Measurements from ENCODE around the gene ACTN4. TPM values are rescaled to one million over a fixed set of nuclear protein-coding genes. Genes with fewer than 3 reads are reported as not detected.

Gene ACTN4
- total and polyA plus RNA-seq, 10 of the 15 experiments (the other 5 are each of a cell fraction or from before 2014, with no cell fraction given), result 2.4 to 293 (median 72.5) TPM

GRCh38 chr19:38647966-38648768, 718 bp downstream of the ACTN4 start:
- 2% methylated on average over 17 of the region's 19 CpGs for WGBS (ENCODE audit: insufficient coverage, insufficient replicate concordance, low lambda C conversion rate, missing lambda C conversion rate)
- ATAC-seq (no peak; the same call in 2 of the 3 replicates), FAIRE-seq (no peak), DNase-seq (ENCODE audit: low read depth, low spot score) (no peak)
- Histone ChIP-seq H3K27ac (ENCODE audit: control insufficient read depth, insufficient read depth) (peak overlapping the region; percentile 79), H3K4me2 (ENCODE audit: control insufficient read depth, insufficient read depth) (peak overlapping the region; percentile 97), H3K27me3 (replicated peaks in 1 of 2; ENCODE audit: control insufficient read depth in 2 of 2, insufficient read depth in 2 of 2, low read length in 1 of 2) (no peaks in the 10 kb centered on the region), H3K79me2 (ENCODE audit: control insufficient read depth, insufficient read depth, low read length) (peaks cover 56% of the 10 kb centered on the region), H4K20me1 (ENCODE audit: control insufficient read depth, insufficient read depth) (no peaks in the 10 kb centered on the region; the same call in 1 of the 2 replicates), H3K9ac (ENCODE audit: control insufficient read depth, insufficient read depth, low read length) (peak overlapping the region; percentile 95), H3K4me1 (ENCODE audit: control insufficient read depth, insufficient read depth, low read length) (peaks cover 13% of the 10 kb centered on the region), H3K36me3 (ENCODE audit: control insufficient read depth in 2 of 2, insufficient read depth in 2 of 2, low read length in 1 of 2) (no peaks in the 10 kb centered on the region), H3K4me3 (peak overlapping the region; percentile 100), H3K9me3 (replicated peaks; ENCODE audit: control insufficient read depth, insufficient read depth, low read length) (no peaks in the 10 kb centered on the region), H2AFZ (ENCODE audit: control insufficient read depth, low read depth, low read length) (no peak overlapping the region; the same call in 1 of the 2 replicates)
- BruUV-seq (replicated peaks), result no TSS peak
- SMC1A ChIA-PET (ENCODE audit: uncharacterized antibody, unreplicated experiment), result interaction anchor here (0.8 to 2.1 kb wide), 12 partner anchors 10 to 282 kb away, joined by 3 to 10 read pairs (median 3); partner anchors contain the start of genes EIF3K, MAP4K1, MRPS12 and PSMD8
- POLR2A ChIA-PET, result interaction anchor here (0.7 to 2.8 kb wide), 15 partner anchors 9 to 245 kb away, joined by 3 to 26 read pairs (median 4); partner anchors contain the start of genes ECH1, EIF3K, FAM98C and MAP4K1
- CTCF ChIA-PET, result interaction anchor here (0.7 to 6.5 kb wide), 11 partner anchors 10 to 693 kb away, joined by 3 to 53 read pairs (median 4); partner anchors contain the start of genes FAM98C, MAP4K1, MRPS12 and SARS2
- RAD21 ChIA-PET (ENCODE audit: unreplicated experiment), result interaction anchor here (0.7 to 2.5 kb wide), 19 partner anchors 10 to 282 kb away, joined by 3 to 21 read pairs (median 4); partner anchors contain the start of genes ECH1, EIF3K, FAM98C and MAP4K1
- TF ChIP-seq CHD1 (IDR thresholded peaks at IDR 0.05; ENCODE audit: low read depth, low read length) (no peak), SMAD5 (IDR thresholded peaks at IDR 0.05; ENCODE audit: low read depth) (no peak), MTA2 (IDR thresholded peaks at IDR 0.05; ENCODE audit: low read depth) (0 out of 2 replicates have a peak, but pooled peaks have one; percentile 8), BHLHE40 (IDR thresholded peaks at IDR 0.05; ENCODE audit: borderline replicate concordance in 1 of 2, low read depth in 2 of 2, low read length in 1 of 2) (no peak), RELB (IDR thresholded peaks at IDR 0.05; ENCODE audit: low read depth) (0 out of 2 replicates have a peak, but pooled peaks have one; percentile 9), SREBF1 (IDR thresholded peaks at IDR 0.05; ENCODE audit: low read length) (no peak), IKZF2 (IDR thresholded peaks at IDR 0.05) (peak; percentile 34 to 61; a peak in 3 of 4 replicates), EZH2 (IDR thresholded peaks at IDR 0.05; ENCODE audit: borderline replicate concordance, control insufficient read depth, low read depth, low read length) (no peak), NR2C1 (IDR thresholded peaks at IDR 0.05) (no peak), WRNIP1 (IDR thresholded peaks at IDR 0.05; ENCODE audit: borderline replicate concordance, low read depth, low read length) (no peak), HDAC2 (IDR thresholded peaks at IDR 0.05) (no peak)
- TF ChIP-seq, protein P1, sequence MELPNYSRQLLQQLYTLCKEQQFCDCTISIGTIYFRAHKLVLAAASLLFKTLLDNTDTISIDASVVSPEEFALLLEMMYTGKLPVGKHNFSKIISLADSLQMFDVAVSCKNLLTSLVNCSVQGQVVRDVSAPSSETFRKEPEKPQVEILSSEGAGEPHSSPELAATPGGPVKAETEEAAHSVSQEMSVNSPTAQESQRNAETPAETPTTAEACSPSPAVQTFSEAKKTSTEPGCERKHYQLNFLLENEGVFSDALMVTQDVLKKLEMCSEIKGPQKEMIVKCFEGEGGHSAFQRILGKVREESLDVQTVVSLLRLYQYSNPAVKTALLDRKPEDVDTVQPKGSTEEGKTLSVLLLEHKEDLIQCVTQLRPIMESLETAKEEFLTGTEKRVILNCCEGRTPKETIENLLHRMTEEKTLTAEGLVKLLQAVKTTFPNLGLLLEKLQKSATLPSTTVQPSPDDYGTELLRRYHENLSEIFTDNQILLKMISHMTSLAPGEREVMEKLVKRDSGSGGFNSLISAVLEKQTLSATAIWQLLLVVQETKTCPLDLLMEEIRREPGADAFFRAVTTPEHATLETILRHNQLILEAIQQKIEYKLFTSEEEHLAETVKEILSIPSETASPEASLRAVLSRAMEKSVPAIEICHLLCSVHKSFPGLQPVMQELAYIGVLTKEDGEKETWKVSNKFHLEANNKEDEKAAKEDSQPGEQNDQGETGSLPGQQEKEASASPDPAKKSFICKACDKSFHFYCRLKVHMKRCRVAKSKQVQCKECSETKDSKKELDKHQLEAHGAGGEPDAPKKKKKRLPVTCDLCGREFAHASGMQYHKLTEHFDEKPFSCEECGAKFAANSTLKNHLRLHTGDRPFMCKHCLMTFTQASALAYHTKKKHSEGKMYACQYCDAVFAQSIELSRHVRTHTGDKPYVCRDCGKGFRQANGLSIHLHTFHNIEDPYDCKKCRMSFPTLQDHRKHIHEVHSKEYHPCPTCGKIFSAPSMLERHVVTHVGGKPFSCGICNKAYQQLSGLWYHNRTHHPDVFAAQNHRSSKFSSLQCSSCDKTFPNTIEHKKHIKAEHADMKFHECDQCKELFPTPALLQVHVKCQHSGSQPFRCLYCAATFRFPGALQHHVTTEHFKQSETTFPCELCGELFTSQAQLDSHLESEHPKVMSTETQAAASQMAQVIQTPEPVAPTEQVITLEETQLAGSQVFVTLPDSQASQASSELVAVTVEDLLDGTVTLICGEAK (IDR thresholded peaks at IDR 0.05; ENCODE audit: borderline replicate concordance), result no peak
- TF ChIP-seq, protein P2, sequence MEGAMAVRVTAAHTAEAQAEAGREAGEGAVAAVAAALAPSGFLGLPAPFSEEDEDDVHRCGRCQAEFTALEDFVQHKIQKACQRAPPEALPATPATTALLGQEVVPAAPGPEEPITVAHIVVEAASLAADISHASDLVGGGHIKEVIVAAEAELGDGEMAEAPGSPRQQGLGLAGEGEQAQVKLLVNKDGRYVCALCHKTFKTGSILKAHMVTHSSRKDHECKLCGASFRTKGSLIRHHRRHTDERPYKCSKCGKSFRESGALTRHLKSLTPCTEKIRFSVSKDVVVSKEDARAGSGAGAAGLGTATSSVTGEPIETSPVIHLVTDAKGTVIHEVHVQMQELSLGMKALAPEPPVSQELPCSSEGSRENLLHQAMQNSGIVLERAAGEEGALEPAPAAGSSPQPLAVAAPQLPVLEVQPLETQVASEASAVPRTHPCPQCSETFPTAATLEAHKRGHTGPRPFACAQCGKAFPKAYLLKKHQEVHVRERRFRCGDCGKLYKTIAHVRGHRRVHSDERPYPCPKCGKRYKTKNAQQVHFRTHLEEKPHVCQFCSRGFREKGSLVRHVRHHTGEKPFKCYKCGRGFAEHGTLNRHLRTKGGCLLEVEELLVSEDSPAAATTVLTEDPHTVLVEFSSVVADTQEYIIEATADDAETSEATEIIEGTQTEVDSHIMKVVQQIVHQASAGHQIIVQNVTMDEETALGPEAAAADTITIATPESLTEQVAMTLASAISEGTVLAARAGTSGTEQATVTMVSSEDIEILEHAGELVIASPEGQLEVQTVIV (IDR thresholded peaks at IDR 0.05; ENCODE audit: borderline replicate concordance, partially characterized antibody), result no peak
- in situ Hi-C loops (cut with MboI) (loop anchor here (25.0 kb wide), 1 partner anchor 236 kb away; the partner anchor contains the start of gene FAM98C), intact Hi-C loops (cut with micrococcal nuclease; ENCODE audit: unreplicated experiment) (loop anchor here (5.0 kb wide), 1 partner anchor 39 kb away; no protein-coding TSS in a partner anchor)

Measured in GM12878 (cell line).